Karpas-422 (cell line): ENCODE results near the gene ABHD2. TPM values are rescaled to one million over a fixed set of nuclear protein-coding genes. Genes with fewer than 3 reads are reported as not detected.
A peak's percentile ranks its signal among the peaks of the same experiment; 100 is the strongest.

ENCODE experiments used
- DNase-seq: peaks from one replicate; pipeline ENCODE4 v3.0.0-alpha.2; 2015
- H2AFZ ChIP-seq: fragments of 200-600 bp; sonication (generic); 2 replicates; pipeline ENCODE4 v1.6.1; 2014; ENCODE audit warnings: antibody characterized with exemption, low read length, mixed read lengths
- H3K27ac ChIP-seq: fragments of 200-600 bp; sonication (generic); 2 replicates; pipeline ENCODE4 v1.5.1; 2014; ENCODE audit warnings: mild to moderate bottlenecking, low read length, moderate library complexity
- H3K27me3 ChIP-seq: fragments of 200-600 bp; sonication (generic); 2 replicates; pipeline ENCODE4 v1.6.1; 2014; ENCODE audit warnings: low read length, mixed read lengths
- H3K36me3 ChIP-seq: fragments of 200-600 bp; sonication (generic); 2 replicates; pipeline ENCODE4 v1.6.1; 2014; ENCODE audit warnings: low read length, mixed read lengths; ENCODE audit not compliant: insufficient read depth
- H3K4me1 ChIP-seq: fragments of 200-600 bp; sonication (generic); 2 replicates; pipeline ENCODE4 v1.6.1; 2014; ENCODE audit warnings: mild to moderate bottlenecking, low read length, mixed read lengths
- H3K4me2 ChIP-seq: fragments of 200-600 bp; sonication (generic); 2 replicates; pipeline ENCODE4 v1.6.1; 2014; ENCODE audit warnings: low read length, low read depth, mild to moderate bottlenecking; ENCODE audit not compliant: poor library complexity, severe bottlenecking
- H3K4me3 ChIP-seq: fragments of 200-600 bp; sonication (generic); 2 replicates; pipeline ENCODE4 v1.5.1; 2014; ENCODE audit warnings: mild to moderate bottlenecking, antibody characterized with exemption, low read length, mixed read lengths
- H3K79me2 ChIP-seq: fragments of 200-600 bp; sonication (generic); 2 replicates; pipeline ENCODE4 v1.6.1; 2014; ENCODE audit warnings: mild to moderate bottlenecking, low read length, mixed read lengths
- H3K9ac ChIP-seq: fragments of 200-600 bp; sonication (generic); 2 replicates; pipeline ENCODE4 v1.6.0; 2014; ENCODE audit warnings: low read length
- H3K9me2 ChIP-seq: fragments of 200-600 bp; sonication (generic), shearing (Covaris generic); replicated peaks from 2 replicates; pipeline ENCODE4 v1.6.0; 2014; ENCODE audit warnings: mild to moderate bottlenecking, low read length, moderate library complexity; ENCODE audit not compliant: insufficient read depth
- H3K9me3 ChIP-seq: fragments of 300-700, 200-600 bp; sonication (generic); 2 replicates; pipeline ENCODE4 v1.6.1; 2014; ENCODE audit warnings: low read length, mixed read lengths
- H4K20me1 ChIP-seq: fragments of 200-600 bp; sonication (generic); 2 replicates; pipeline ENCODE4 v1.6.1; 2014; ENCODE audit warnings: mild to moderate bottlenecking, antibody characterized with exemption, low read length, low read depth; ENCODE audit not compliant: insufficient read depth
- total RNA-seq: library from RNA; depleted of rRNA; stranded (reverse); fragments of >200 nt; shearing (Covaris generic); gene quantifications from 2 replicates; pipeline ENCODE4 v1.2.3, GENCODE V29; 2014; ENCODE audit warnings: low replicate concordance

The ABHD2 gene
- total RNA-seq, 1 experiment from 2014 or later = 43.6 TPM

GRCh38 chr15:89164712-89165211, 76.5 kb downstream of the ABHD2 start:
- H3K9ac ChIP-seq = no peak overlapping the region
- no peaks in the 10 kb centered on the region for H3K9me3 ChIP-seq
- no peak overlapping the region for H3K27ac ChIP-seq
- H3K4me1 ChIP-seq = 0 out of 2 replicates have a peak, but pooled peaks cover 5% of the 10 kb centered on the region
- H4K20me1 ChIP-seq = no peaks in the 10 kb centered on the region
- H3K9me2 ChIP-seq = no peaks in the 10 kb centered on the region
- no peaks in the 10 kb centered on the region for H3K36me3 ChIP-seq
- no peak overlapping the region for H2AFZ ChIP-seq
- H3K4me2 ChIP-seq = no peak overlapping the region
- H3K27me3 ChIP-seq = no peaks in the 10 kb centered on the region
- H3K4me3 ChIP-seq = no peak overlapping the region
- H3K79me2 ChIP-seq = no peaks in the 10 kb centered on the region
- no peak for DNase-seq

DNA sequence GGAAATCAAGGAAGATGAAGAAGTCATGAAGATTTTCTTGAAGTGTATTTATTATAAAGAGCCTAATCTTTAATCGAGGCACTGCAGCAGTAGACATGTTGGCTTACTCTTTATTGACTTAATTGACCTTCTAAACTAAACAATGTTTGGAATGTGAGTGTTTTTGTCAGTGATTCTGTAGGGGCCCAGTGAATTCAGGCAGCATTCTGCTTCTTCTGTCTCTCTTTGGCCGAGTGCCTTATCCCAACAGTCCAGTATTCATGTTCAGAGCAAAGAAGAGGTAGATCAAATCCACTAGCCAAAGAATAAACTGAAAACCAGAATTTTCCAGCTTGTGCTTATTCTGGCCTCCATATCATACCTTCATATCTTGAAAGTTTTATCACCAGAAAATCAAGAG, 77.4 kb downstream of the ABHD2 start:
- Histone ChIP-seq H2AFZ (no peak overlapping the region), H3K36me3 (no peaks in the 10 kb centered on the region), H3K9me2 (no peaks in the 10 kb centered on the region), H3K4me2 (no peak overlapping the region), H4K20me1 (no peaks in the 10 kb centered on the region), H3K4me3 (no peak overlapping the region), H3K79me2 (no peaks in the 10 kb centered on the region), H3K27me3 (no peaks in the 10 kb centered on the region), H3K9ac (no peak overlapping the region), H3K27ac (no peak overlapping the region), H3K4me1 (0 out of 2 replicates have a peak, but pooled peaks cover 5% of the 10 kb centered on the region), H3K9me3 (no peaks in the 10 kb centered on the region)
- DNase-seq = no peak

GRCh38 chr15:89167267-89168176, 79.3 kb downstream of the ABHD2 start:
- H2AFZ ChIP-seq = no peak overlapping the region
- H3K9ac ChIP-seq = no peak overlapping the region
- H3K4me2 ChIP-seq = no peak overlapping the region
- no peaks in the 10 kb centered on the region for H3K9me3 ChIP-seq
- no peaks in the 10 kb centered on the region for H3K36me3 ChIP-seq
- H3K79me2 ChIP-seq = no peaks in the 10 kb centered on the region
- no peaks in the 10 kb centered on the region for H3K27me3 ChIP-seq
- no peak overlapping the region for H3K4me3 ChIP-seq
- DNase-seq = no peak
- H4K20me1 ChIP-seq = no peaks in the 10 kb centered on the region
- no peak overlapping the region for H3K27ac ChIP-seq
- H3K9me2 ChIP-seq = no peaks in the 10 kb centered on the region
- 0 out of 2 replicates have a peak, but pooled peaks cover 5% of the 10 kb centered on the region for H3K4me1 ChIP-seq

DNA sequence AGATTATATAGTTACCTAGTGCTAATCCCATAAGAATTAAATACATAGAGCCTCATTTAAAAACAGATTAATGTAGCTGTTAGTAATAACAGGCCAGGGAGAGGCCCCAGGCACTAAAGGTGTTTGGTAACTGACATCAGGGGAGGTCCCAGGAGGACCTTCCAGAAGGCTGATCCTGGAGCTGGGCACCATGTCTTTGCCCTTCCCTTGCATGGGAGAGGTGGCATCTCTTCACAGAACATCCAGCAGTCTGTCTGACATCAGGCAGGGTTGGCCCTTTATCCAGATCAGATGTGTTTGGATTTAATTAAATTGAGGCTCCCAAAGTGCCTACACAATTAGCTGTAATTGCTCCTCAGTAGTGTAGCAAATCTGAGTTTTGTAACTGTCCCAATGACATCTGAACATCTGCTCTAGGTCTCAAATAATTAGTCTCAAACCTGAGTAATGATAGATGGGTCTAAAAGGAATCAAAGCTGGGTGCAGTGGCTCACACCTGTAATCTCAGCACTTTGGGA, 80.1 kb downstream of the ABHD2 start:
- no peak overlapping the region for H2AFZ ChIP-seq
- H3K9me2 ChIP-seq = no peaks in the 10 kb centered on the region
- H3K9me3 ChIP-seq = no peaks in the 10 kb centered on the region
- H3K4me2 ChIP-seq = no peak overlapping the region
- DNase-seq = no peak
- 0 out of 2 replicates have a peak, but pooled peaks cover 5% of the 10 kb centered on the region for H3K4me1 ChIP-seq
- no peaks in the 10 kb centered on the region for H4K20me1 ChIP-seq
- no peaks in the 10 kb centered on the region for H3K79me2 ChIP-seq
- H3K4me3 ChIP-seq = no peak overlapping the region
- no peaks in the 10 kb centered on the region for H3K27me3 ChIP-seq
- H3K36me3 ChIP-seq = no peaks in the 10 kb centered on the region
- H3K9ac ChIP-seq = no peak overlapping the region
- H3K27ac ChIP-seq = no peak overlapping the region

- no peaks in the 10 kb centered on the region for H3K27me3 ChIP-seq
- H2AFZ ChIP-seq = no peak overlapping the region
- H3K9me2 ChIP-seq = no peaks in the 10 kb centered on the region
- no peak overlapping the region for H3K27ac ChIP-seq
- no peaks in the 10 kb centered on the region for H3K79me2 ChIP-seq
- no peaks in the 10 kb centered on the region for H3K9me3 ChIP-seq
- no peak overlapping the region for H3K9ac ChIP-seq
- no peak for DNase-seq
- 0 out of 2 replicates have a peak, but pooled peaks cover 5% of the 10 kb centered on the region for H3K4me1 ChIP-seq
- no peak overlapping the region for H3K4me2 ChIP-seq
- no peaks in the 10 kb centered on the region for H4K20me1 ChIP-seq
- H3K36me3 ChIP-seq = no peaks in the 10 kb centered on the region
- H3K4me3 ChIP-seq = no peak overlapping the region
These were observed 82.1 kb downstream of the ABHD2 start for GRCh38 chr15:89170364-89170763.

GRCh38 chr15:89171136-89172072, 83.1 kb downstream of the ABHD2 start:
- Histone ChIP-seq H3K4me3 (no peak overlapping the region), H3K9me2 (no peaks in the 10 kb centered on the region), H3K36me3 (no peaks in the 10 kb centered on the region), H3K4me2 (no peak overlapping the region), H3K27me3 (no peaks in the 10 kb centered on the region), H3K4me1 (0 out of 2 replicates have a peak, but pooled peaks cover 5% of the 10 kb centered on the region), H3K79me2 (no peaks in the 10 kb centered on the region), H4K20me1 (no peaks in the 10 kb centered on the region), H3K9me3 (no peaks in the 10 kb centered on the region), H2AFZ (no peak overlapping the region), H3K9ac (no peak overlapping the region), H3K27ac (no peak overlapping the region)
- DNase-seq = peak; percentile 82

- H2AFZ ChIP-seq = no peak overlapping the region
- H3K79me2 ChIP-seq = no peaks in the 10 kb centered on the region
- H4K20me1 ChIP-seq = no peaks in the 10 kb centered on the region
- no peak overlapping the region for H3K4me3 ChIP-seq
- H3K4me2 ChIP-seq = no peak overlapping the region
- H3K9me3 ChIP-seq = no peaks in the 10 kb centered on the region
- H3K27ac ChIP-seq = no peak overlapping the region
- no peaks in the 10 kb centered on the region for H3K9me2 ChIP-seq
- no peaks in the 10 kb centered on the region for H3K4me1 ChIP-seq
- no peaks in the 10 kb centered on the region for H3K27me3 ChIP-seq
- H3K36me3 ChIP-seq = no peaks in the 10 kb centered on the region
- no peak overlapping the region for H3K9ac ChIP-seq
- DNase-seq = no peak
These were observed 84.7 kb downstream of the ABHD2 start for GRCh38 chr15:89172921-89173320.
